ENCODE data around the gene CASZ1.

DNA sequence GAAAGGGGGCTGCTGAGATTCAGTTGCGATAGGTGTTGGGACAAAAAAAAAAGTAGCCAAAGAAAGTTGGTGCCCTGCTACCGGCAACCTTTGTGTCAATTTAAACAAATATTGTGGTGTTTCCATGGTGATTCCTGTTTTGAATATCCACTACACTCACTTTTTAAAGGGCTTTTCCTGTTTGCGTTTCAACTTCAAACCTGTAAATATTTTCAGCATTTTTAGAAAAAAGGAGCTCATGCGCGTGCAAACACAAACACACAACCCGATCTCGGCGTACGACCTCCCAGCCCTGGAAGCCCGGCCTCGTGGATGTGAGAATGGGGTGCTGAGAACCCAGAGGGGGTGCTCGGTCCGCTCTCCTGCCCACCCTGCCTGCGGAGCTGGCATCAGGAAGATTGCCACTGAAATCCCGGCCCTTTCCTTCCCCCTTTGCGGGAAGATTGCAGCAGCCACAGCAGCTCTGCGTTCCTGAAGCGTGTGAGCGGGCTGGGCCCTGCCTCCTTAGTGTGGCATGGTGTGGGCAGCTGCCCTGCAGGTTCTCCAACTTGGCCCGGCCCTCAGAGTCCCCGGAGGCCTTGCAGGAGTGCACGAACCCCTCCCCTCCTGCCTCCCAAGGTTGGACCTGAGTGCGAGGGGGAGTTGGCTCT, 34.8 kb downstream of the CASZ1 start:
- TF ChIP-seq, protein P1, sequence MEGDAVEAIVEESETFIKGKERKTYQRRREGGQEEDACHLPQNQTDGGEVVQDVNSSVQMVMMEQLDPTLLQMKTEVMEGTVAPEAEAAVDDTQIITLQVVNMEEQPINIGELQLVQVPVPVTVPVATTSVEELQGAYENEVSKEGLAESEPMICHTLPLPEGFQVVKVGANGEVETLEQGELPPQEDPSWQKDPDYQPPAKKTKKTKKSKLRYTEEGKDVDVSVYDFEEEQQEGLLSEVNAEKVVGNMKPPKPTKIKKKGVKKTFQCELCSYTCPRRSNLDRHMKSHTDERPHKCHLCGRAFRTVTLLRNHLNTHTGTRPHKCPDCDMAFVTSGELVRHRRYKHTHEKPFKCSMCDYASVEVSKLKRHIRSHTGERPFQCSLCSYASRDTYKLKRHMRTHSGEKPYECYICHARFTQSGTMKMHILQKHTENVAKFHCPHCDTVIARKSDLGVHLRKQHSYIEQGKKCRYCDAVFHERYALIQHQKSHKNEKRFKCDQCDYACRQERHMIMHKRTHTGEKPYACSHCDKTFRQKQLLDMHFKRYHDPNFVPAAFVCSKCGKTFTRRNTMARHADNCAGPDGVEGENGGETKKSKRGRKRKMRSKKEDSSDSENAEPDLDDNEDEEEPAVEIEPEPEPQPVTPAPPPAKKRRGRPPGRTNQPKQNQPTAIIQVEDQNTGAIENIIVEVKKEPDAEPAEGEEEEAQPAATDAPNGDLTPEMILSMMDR (IDR thresholded peaks at IDR 0.05): no peak
- TF ChIP-seq EZH2phosphoT487 (IDR thresholded peaks at IDR 0.05): no peak

All from neural progenitor cell (in vitro differentiated cells).